Neural cell (in vitro differentiated cells): Measurements from ENCODE around the gene IGSF5.

Experiments
- CTCF ChIP-seq: fragments of 450-650 bp; IDR thresholded peaks from 2 replicates; pipeline ENCODE4 v1.5.1; 2014; ENCODE audit warnings: antibody characterized with exemption, mild to moderate bottlenecking, moderate library complexity; ENCODE audit not compliant: poor library complexity, severe bottlenecking
- EZH2 ChIP-seq: fragments of 200-600, 300-800 bp; shearing (Covaris generic), sonication (generic); IDR thresholded peaks from 2 replicates; pipeline ENCODE4 v1.6.1; 2014; ENCODE audit warnings: antibody characterized with exemption, low read length, borderline replicate concordance, mild to moderate bottlenecking; ENCODE audit not compliant: insufficient read depth, poor library complexity, severe bottlenecking
- POLR2AphosphoS5 ChIP-seq: IDR thresholded peaks from 2 replicates; pipeline ENCODE4 v1.6.1; 2012
- REST ChIP-seq: IDR thresholded peaks from 2 replicates; pipeline ENCODE4 v1.6.1; 2012; ENCODE audit warnings: borderline replicate concordance
- TAF1 ChIP-seq: IDR thresholded peaks from 2 replicates; pipeline ENCODE4 v1.6.1; 2012; ENCODE audit warnings: low read depth

GRCh38 chr21:39728341-39728740 lies 16.6 kb upstream of the IGSF5 start:
- TF ChIP-seq CTCF (no peak), EZH2 (no peak), POLR2AphosphoS5 (no peak), TAF1 (no peak), REST (no peak)
